ENCODE measurements around the gene CNDP1.
"Not testable (repeated sequence)": the region's sequence is repeated elsewhere in the genome, so short reads cannot be mapped to it uniquely, and the experiment has no call there.

Gene CNDP1

GRCh38 chr18:74497778-74498177, 36.5 kb upstream of the CNDP1 start:
- ChIA-PET POLR2A (interaction anchor here (0.7 kb wide), 1 partner anchor 713 kb away, joined by 3 read pairs; the partner anchor contains the start of gene TSHZ1), CTCF (interaction anchor here (1.8 to 2.3 kb wide), 2 partner anchors 12 to 52 kb away, joined by 3 to 5 read pairs; no protein-coding TSS in a partner anchor)
- no peak for TF ChIP-seq CTCF (IDR thresholded peaks at IDR 0.05; ENCODE audit: control extremely low read depth, extremely low read depth, low read depth, missing control alignments)
- DNase-seq (ENCODE audit: extremely low spot score) = no peak

- peak; percentile 71 for DNase-seq (ENCODE audit: extremely low spot score)
- ChIA-PET CTCF (interaction anchor here (1.2 kb wide), 1 partner anchor 53 kb away, joined by 4 read pairs; no protein-coding TSS in a partner anchor), POLR2A (interaction anchor here (0.5 kb wide), 1 partner anchor 12 kb away, joined by 3 read pairs; no protein-coding TSS in a partner anchor)
- no peak for TF ChIP-seq CTCF (IDR thresholded peaks at IDR 0.05; ENCODE audit: control extremely low read depth, extremely low read depth, low read depth, missing control alignments)
Observed at GRCh38 chr18:74498712-74499627, 35.3 kb upstream of the CNDP1 start.

GRCh38 chr18:74499633-74500032, 34.7 kb upstream of the CNDP1 start:
- POLR2A ChIA-PET = no interaction called here
- no peak for TF ChIP-seq CTCF (IDR thresholded peaks at IDR 0.05; ENCODE audit: control extremely low read depth, extremely low read depth, low read depth, missing control alignments)
- peak; percentile 63 for DNase-seq (ENCODE audit: extremely low spot score)
- CTCF ChIA-PET = interaction anchor here (1.2 kb wide), 1 partner anchor 52 kb away, joined by 4 read pairs; no protein-coding TSS in a partner anchor

- DNase-seq (ENCODE audit: extremely low spot score) = no peak
- ChIA-PET CTCF (no interaction called here), POLR2A (no interaction called here)
- no peak for TF ChIP-seq CTCF (IDR thresholded peaks at IDR 0.05; ENCODE audit: control extremely low read depth, extremely low read depth, low read depth, missing control alignments)
Observed at GRCh38 chr18:74500372-74500771, 33.9 kb upstream of the CNDP1 start.

GRCh38 chr18:74500774-74501173, 33.5 kb upstream of the CNDP1 start:
- POLR2A ChIA-PET; CTCF ChIA-PET; DNase-seq (ENCODE audit: extremely low spot score): not testable (repeated sequence)

GRCh38 chr18:74501386-74501785, 32.9 kb upstream of the CNDP1 start:
- CTCF ChIA-PET = no interaction called here
- POLR2A ChIA-PET = no interaction called here
- TF ChIP-seq CTCF (IDR thresholded peaks at IDR 0.05; ENCODE audit: control extremely low read depth, extremely low read depth, low read depth, missing control alignments) = no peak
- no peak for DNase-seq (ENCODE audit: extremely low spot score)

GRCh38 chr18:74503137-74503536, 31.2 kb upstream of the CNDP1 start:
- no peak for DNase-seq (ENCODE audit: extremely low spot score)
- CTCF ChIA-PET = no interaction called here
- TF ChIP-seq CTCF (IDR thresholded peaks at IDR 0.05; ENCODE audit: control extremely low read depth, extremely low read depth, low read depth, missing control alignments) = no peak
- POLR2A ChIA-PET = interaction anchor here (0.6 to 0.7 kb wide), 2 partner anchors 706 to 1990 kb away, joined by 3 to 4 read pairs; partner anchors contain the start of gene PTGR3
